HepG2 (cell line): ENCODE results near the gene OTX1.

Experiments
- ARNTL ChIP-seq: sonication (generic); formaldehyde crosslinking; IDR thresholded peaks from 2 replicates; pipeline ENCODE4 v1.4.0; 2020; ENCODE audit warnings: mild to moderate bottlenecking, missing genetic modification reagents
- KLF16 ChIP-seq, 2 experiments: sonication (generic) in 1 of 2; formaldehyde crosslinking in 1 of 2; IDR thresholded peaks; 2 replicates each; pipeline versions ENCODE4 v1.6.1 to v1.8.0; 2016 to 2023; ENCODE audit warnings: missing genetic modification reagents in 2 of 2, missing compliant biosample characterization in 1 of 2
- PCBP1 ChIP-seq: fragments of 200-400 bp; formaldehyde crosslinking; IDR thresholded peaks from 2 replicates; pipeline ENCODE4 v1.6.1; 2017; ENCODE audit warnings: mild to moderate bottlenecking, low read depth, low read length, borderline replicate concordance
- POLR2AphosphoS5 ChIP-seq: IDR thresholded peaks from 2 replicates; pipeline ENCODE4 v1.6.1; 2012; ENCODE audit warnings: low read depth, low read length
- TAF1 ChIP-seq: sonication (generic); formaldehyde crosslinking; IDR thresholded peaks from 2 replicates; pipeline ENCODE4 v1.4.0; 2020; ENCODE audit warnings: missing genetic modification reagents
- TBP ChIP-seq: sonication (generic); formaldehyde crosslinking; IDR thresholded peaks from 2 replicates; pipeline ENCODE4 v1.5.0; 2020; ENCODE audit warnings: missing genetic modification reagents
- YY1 ChIP-seq: IDR thresholded peaks from 2 replicates; pipeline ENCODE4 v1.6.1; 2011; ENCODE audit warnings: low read length, low read depth, moderate library complexity, mild to moderate bottlenecking; ENCODE audit not compliant: insufficient read depth, insufficient replicate concordance
- ZFP41 ChIP-seq: sonication (generic); formaldehyde crosslinking; IDR thresholded peaks from 2 replicates; pipeline ENCODE4 v1.4.0; 2020; ENCODE audit warnings: mild to moderate bottlenecking, missing genetic modification reagents, borderline replicate concordance
- ZNF274 ChIP-seq: sonication (generic); formaldehyde crosslinking; IDR thresholded peaks from 2 replicates; pipeline ENCODE4 v1.5.1; 2020; ENCODE audit warnings: mild to moderate bottlenecking, missing genetic modification reagents
- ZNF275 ChIP-seq: sonication (generic); formaldehyde crosslinking; IDR thresholded peaks from 2 replicates; pipeline ENCODE4 v1.8.0; 2022; ENCODE audit warnings: missing genetic modification reagents, mild to moderate bottlenecking, inconsistent platforms, borderline replicate concordance
- ZNF572 ChIP-seq: sonication (generic); formaldehyde crosslinking; IDR thresholded peaks from 2 replicates; pipeline ENCODE4 v1.5.1; 2020; ENCODE audit warnings: mild to moderate bottlenecking, missing genetic modification reagents
- TF ChIP-seq, protein P1 (sequence below): IDR thresholded peaks from 2 replicates; pipeline ENCODE4 v1.6.1; 2012; ENCODE audit warnings: inconsistent platforms

GRCh38 chr2:63049970-63050333 lies 678 bp upstream of the OTX1 start:
- TF ChIP-seq ZNF274 (CRISPR knock-in tag) (no peak), YY1 (no peak), TAF1 (CRISPR knock-in tag) (no peak), KLF16 (CRISPR knock-in tag; IDR thresholded peaks at IDR 0.05) (no peak), ARNTL (CRISPR knock-in tag) (no peak), ZNF572 (CRISPR knock-in tag) (no peak), POLR2AphosphoS5 (no peak), PCBP1 (no peak), TBP (no peak), ZFP41 (CRISPR knock-in tag) (no peak), ZNF275 (CRISPR knock-in tag) (no peak)
- TF ChIP-seq, protein P1, sequence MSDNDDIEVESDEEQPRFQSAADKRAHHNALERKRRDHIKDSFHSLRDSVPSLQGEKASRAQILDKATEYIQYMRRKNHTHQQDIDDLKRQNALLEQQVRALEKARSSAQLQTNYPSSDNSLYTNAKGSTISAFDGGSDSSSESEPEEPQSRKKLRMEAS, result peak; percentile 76
